WTC11 (cell line): Measurements from ENCODE around the gene UBE2D2. TPM values are rescaled to one million over a fixed set of nuclear protein-coding genes. Genes with fewer than 3 reads are reported as not detected.

Experiments
- ATAC-seq: fragments of 200-7000 bp; cut with Tn5 transposase; 2 replicates; pipeline ENCODE4 v1.10.0; 2021; ENCODE audit warnings: mild to moderate bottlenecking, moderate library complexity
- CTCF ChIA-PET: fragments of 300-600 bp; sonication (Branson Sonifier 250); formaldehyde crosslinking; loops from one replicate; lab custom pipeline; 2021; ENCODE audit warnings: antibody characterized with exemption; lab: Charles Lee
- POLR2A ChIA-PET: fragments of 350-600 bp; sonication (Branson Sonifier 250); formaldehyde crosslinking; loops from one replicate; lab custom pipeline; 2021; ENCODE audit warnings: antibody characterized with exemption; lab: Charles Lee
- DNase-seq: peaks from one replicate; pipeline ENCODE4 v3.0.0; 2021; ENCODE audit warnings: low spot score
- H3K27ac Mint-ChIP-seq: 2 replicates; pipeline ENCODE4 v1.8.0; 2021; ENCODE audit warnings: mixed read lengths
- H3K27me3 Mint-ChIP-seq: 2 replicates; pipeline ENCODE4 v1.8.0; 2021; ENCODE audit warnings: low read depth, mild to moderate bottlenecking, moderate library complexity, mixed read lengths
- H3K36me3 Mint-ChIP-seq: 2 replicates; pipeline ENCODE4 v1.8.0; 2021; ENCODE audit warnings: mixed read lengths
- H3K4me1 Mint-ChIP-seq: 2 replicates; pipeline ENCODE4 v1.8.0; 2022; ENCODE audit warnings: mixed read lengths
- H3K4me3 Mint-ChIP-seq: 2 replicates; pipeline ENCODE4 v1.8.0; 2021; ENCODE audit warnings: mild to moderate bottlenecking, moderate library complexity, mixed read lengths
- H3K9me3 Mint-ChIP-seq: 2 replicates; pipeline ENCODE4 v1.8.0; 2021; ENCODE audit warnings: mixed read lengths
- ARID4B ChIP-seq: sonication (generic); formaldehyde crosslinking; IDR thresholded peaks from 2 replicates; pipeline ENCODE4 v1.8.0; 2023; ENCODE audit warnings: missing genetic modification reagents, mild to moderate bottlenecking, borderline replicate concordance
- CBFB ChIP-seq: sonication (generic); formaldehyde crosslinking; IDR thresholded peaks from 2 replicates; pipeline ENCODE4 v1.8.1; 2022; ENCODE audit warnings: mild to moderate bottlenecking, low read depth, missing genetic modification reagents
- EMX1 ChIP-seq: fragments of 250-450 bp; sonication (Bioruptor Pico); IDR thresholded peaks from 2 replicates; pipeline ENCODE4 v1.8.0; 2021; ENCODE audit warnings: mild to moderate bottlenecking
- FOXK1 ChIP-seq: sonication (generic); formaldehyde crosslinking; IDR thresholded peaks from 2 replicates; pipeline ENCODE4 v1.8.0; 2022; ENCODE audit warnings: mild to moderate bottlenecking, moderate library complexity, missing genetic modification reagents
- FOXP4 ChIP-seq: sonication (generic); formaldehyde crosslinking; IDR thresholded peaks from 2 replicates; pipeline ENCODE4 v1.8.0; 2022; ENCODE audit warnings: mild to moderate bottlenecking, missing genetic modification reagents
- GRHL2 ChIP-seq: fragments of 250-450 bp; sonication (Bioruptor Pico); IDR thresholded peaks from 2 replicates; pipeline ENCODE4 v1.8.0; 2022; ENCODE audit warnings: mild to moderate bottlenecking, moderate library complexity; ENCODE audit not compliant: insufficient replicate concordance, severe bottlenecking
- GTF2I ChIP-seq: fragments of 250-450 bp; sonication (Bioruptor Pico); conservative IDR thresholded peaks from 2 replicates; pipeline ENCODE4 v1.4.0; 2021; ENCODE audit warnings: mild to moderate bottlenecking
- HMGA2 ChIP-seq: fragments of 250-450 bp; sonication (Bioruptor Pico); IDR thresholded peaks from 2 replicates; pipeline ENCODE4 v1.4.0; 2021; ENCODE audit warnings: mild to moderate bottlenecking, moderate library complexity
- HMGXB4 ChIP-seq: sonication (generic); formaldehyde crosslinking; IDR thresholded peaks from 2 replicates; pipeline ENCODE4 v1.8.1; 2023; ENCODE audit warnings: mild to moderate bottlenecking, moderate library complexity, missing genetic modification reagents
- IRF2 ChIP-seq: sonication (generic); formaldehyde crosslinking; IDR thresholded peaks from 2 replicates; pipeline ENCODE4 v1.8.0; 2022; ENCODE audit warnings: low read depth, missing genetic modification reagents, borderline replicate concordance
- JAZF1 ChIP-seq: fragments of 250-450 bp; sonication (Bioruptor Pico); IDR thresholded peaks from 2 replicates; pipeline ENCODE4 v1.9.0; 2021; ENCODE audit warnings: moderate library complexity, mild to moderate bottlenecking, inconsistent platforms
- JUN ChIP-seq: sonication (generic); formaldehyde crosslinking; IDR thresholded peaks from 2 replicates; pipeline ENCODE4 v1.8.0; 2023; ENCODE audit warnings: mild to moderate bottlenecking, missing genetic modification reagents
- RORB ChIP-seq: fragments of 250-450 bp; sonication (Bioruptor Pico); IDR thresholded peaks from 2 replicates; pipeline ENCODE4 v1.9.0; 2021; ENCODE audit warnings: mild to moderate bottlenecking
- STAT6 ChIP-seq: sonication (generic); formaldehyde crosslinking; conservative IDR thresholded peaks from 2 replicates; pipeline ENCODE4 v1.8.1; 2023; ENCODE audit warnings: mild to moderate bottlenecking, low read depth, missing genetic modification reagents, moderate library complexity
- ZNF138 ChIP-seq: sonication (generic); formaldehyde crosslinking; conservative IDR thresholded peaks from 2 replicates; pipeline ENCODE4 v1.8.1; 2022; ENCODE audit warnings: mild to moderate bottlenecking, moderate library complexity, missing genetic modification reagents
- ZNF317 ChIP-seq: sonication (generic); formaldehyde crosslinking; IDR thresholded peaks from 2 replicates; pipeline ENCODE4 v1.8.1; 2023; ENCODE audit warnings: low read depth, mild to moderate bottlenecking, moderate library complexity, missing genetic modification reagents, borderline replicate concordance
- ZNF425 ChIP-seq: fragments of 250-450 bp; sonication (Bioruptor Pico); conservative IDR thresholded peaks from 2 replicates; pipeline ENCODE4 v1.9.0; 2021; ENCODE audit warnings: mild to moderate bottlenecking
- ZNF671 ChIP-seq: fragments of 250-450 bp; sonication (Bioruptor Pico); IDR thresholded peaks from 2 replicates; pipeline ENCODE4 v1.8.0; 2021; ENCODE audit warnings: mild to moderate bottlenecking
- total RNA-seq: library from RNA; stranded (reverse); gene quantifications from 3 replicates; pipeline ENCODE4 v1.2.3, GENCODE V29; 2021

The UBE2D2 gene
- total RNA-seq, 1 experiment from 2014 or later: 183 TPM

GRCh38 chr5:139569270-139569955 lies 8.3 kb downstream of the UBE2D2 start:
- Mint-ChIP-seq H3K9me3 (no peaks in the 10 kb centered on the region), H3K27ac (peak overlapping the region; percentile 92), H3K4me1 (peaks cover 16% of the 10 kb centered on the region), H3K4me3 (no peak overlapping the region), H3K36me3 (peaks cover 30% of the 10 kb centered on the region), H3K27me3 (no peaks in the 10 kb centered on the region)
- no peak for DNase-seq
- POLR2A ChIA-PET: no interaction called here
- no peak for ATAC-seq
- CTCF ChIA-PET: no interaction called here
- TF ChIP-seq ZNF425 (0 out of 2 replicates have a peak, but pooled peaks have one; percentile 8), HMGXB4 (CRISPR knock-in tag) (no peak)

- peaks cover 18% of the 10 kb centered on the region for H3K4me1 Mint-ChIP-seq
- CTCF ChIA-PET: interaction anchor here (0.6 to 0.9 kb wide), 3 partner anchors 17 to 169 kb away, joined by 3 read pairs; no protein-coding TSS in a partner anchor
- ATAC-seq (no peak), DNase-seq (no peak)
- TF ChIP-seq GRHL2 (no peak), JAZF1 (no peak), RORB (CRISPR knock-in tag) (no peak), ZNF317 (CRISPR knock-in tag) (no peak), IRF2 (no peak), ZNF138 (CRISPR knock-in tag) (no peak), JUN (CRISPR knock-in tag) (no peak), EMX1 (no peak), CBFB (no peak), ZNF671 (CRISPR knock-in tag) (no peak), ARID4B (CRISPR knock-in tag) (no peak), HMGA2 (CRISPR knock-in tag) (no peak), FOXK1 (no peak), GTF2I (no peak), FOXP4 (CRISPR knock-in tag) (no peak), STAT6 (CRISPR knock-in tag) (no peak), ZNF425 (no peak)
- no peaks in the 10 kb centered on the region for H3K27me3 Mint-ChIP-seq
- no peaks in the 10 kb centered on the region for H3K9me3 Mint-ChIP-seq
- no peak overlapping the region for H3K4me3 Mint-ChIP-seq
- H3K36me3 Mint-ChIP-seq: peaks cover 14% of the 10 kb centered on the region
- POLR2A ChIA-PET: interaction anchor here (0.5 to 0.7 kb wide), 3 partner anchors 9 to 152 kb away, joined by 3 to 4 read pairs (median 3); no protein-coding TSS in a partner anchor
- peak overlapping the region; percentile 22 for H3K27ac Mint-ChIP-seq
These were observed 10.4 kb downstream of the UBE2D2 start for GRCh38 chr5:139571543-139571942.
